Activated CD8-positive, alpha-beta memory T cell treated with anti-CD3 and anti-CD28 coated beads for 1 hour (primary cell): ENCODE results near the gene S100A7.
"Not testable (repeated sequence)": the region's sequence is repeated elsewhere in the genome, so short reads cannot be mapped to it uniquely, and the experiment has no call there.

Source experiments
- DNase-seq, 2 donors: peaks; one replicate each; pipeline ENCODE4 v3.0.0-alpha.2; 2020; ENCODE audit warnings: low read depth in 1 of 2; ENCODE audit errors: extremely low read depth in 1 of 2

Gene S100A7

DNA sequence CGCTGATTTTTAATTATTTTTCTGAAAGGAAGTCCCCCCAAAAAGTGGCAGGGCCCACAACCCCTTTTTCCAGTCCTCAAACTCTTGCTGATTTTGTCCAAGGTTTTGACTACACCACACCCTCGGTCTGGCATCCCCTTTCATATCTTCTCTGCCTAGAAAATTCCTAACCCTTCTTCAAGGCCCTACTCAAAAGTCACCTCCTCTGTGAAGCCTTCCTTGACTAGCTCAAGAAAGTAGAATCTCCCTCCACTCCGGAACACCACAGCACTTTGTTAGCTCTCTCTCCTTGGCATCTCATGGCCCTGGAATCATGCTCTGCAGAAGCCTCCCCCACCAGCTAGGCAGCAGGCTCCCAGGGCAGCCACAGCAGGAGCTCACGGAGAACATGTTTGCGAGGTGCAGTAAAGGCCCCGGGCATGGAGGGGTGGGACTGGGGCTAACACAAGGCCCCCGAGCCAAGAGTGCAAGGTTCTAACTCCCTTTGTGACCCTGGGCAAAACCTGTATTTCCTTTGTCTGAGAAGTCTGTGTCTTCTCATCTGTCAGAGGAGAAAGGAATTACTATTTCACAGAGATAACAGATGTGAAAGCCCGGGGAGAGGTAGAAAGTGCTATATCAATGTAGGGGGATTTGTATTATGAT lies 17.7 kb upstream of the S100A7 start:
- no peak for DNase-seq

DNA sequence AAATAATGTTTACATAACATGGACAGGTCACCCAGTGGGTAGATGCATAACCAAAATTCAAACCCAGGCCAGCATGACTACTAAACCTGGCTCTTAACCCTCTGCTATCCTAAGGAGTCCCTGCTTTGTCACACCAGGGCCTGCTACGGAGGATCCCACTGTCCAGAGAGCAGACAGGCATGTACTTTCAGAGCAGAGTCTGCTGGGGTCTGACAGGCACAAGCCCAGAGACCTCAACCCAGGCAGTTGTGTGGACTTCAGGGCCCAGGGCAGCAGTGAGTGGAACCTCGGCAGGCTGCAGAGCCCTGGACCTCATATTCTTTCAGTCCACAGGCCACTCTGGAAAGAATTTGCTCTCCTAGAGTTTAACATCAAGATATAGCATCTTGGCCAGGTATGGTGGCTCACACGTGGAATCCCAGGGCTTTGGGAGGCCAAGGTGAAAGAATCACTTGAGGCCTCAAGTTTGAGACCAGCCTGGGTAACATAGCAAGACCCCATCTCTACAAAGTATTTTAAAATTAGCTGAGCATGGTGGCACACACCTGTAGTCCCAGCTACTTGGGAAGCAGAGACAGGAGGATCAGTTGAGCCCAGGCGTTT lies 16.1 kb upstream of the S100A7 start:
- no peak for DNase-seq

DNA sequence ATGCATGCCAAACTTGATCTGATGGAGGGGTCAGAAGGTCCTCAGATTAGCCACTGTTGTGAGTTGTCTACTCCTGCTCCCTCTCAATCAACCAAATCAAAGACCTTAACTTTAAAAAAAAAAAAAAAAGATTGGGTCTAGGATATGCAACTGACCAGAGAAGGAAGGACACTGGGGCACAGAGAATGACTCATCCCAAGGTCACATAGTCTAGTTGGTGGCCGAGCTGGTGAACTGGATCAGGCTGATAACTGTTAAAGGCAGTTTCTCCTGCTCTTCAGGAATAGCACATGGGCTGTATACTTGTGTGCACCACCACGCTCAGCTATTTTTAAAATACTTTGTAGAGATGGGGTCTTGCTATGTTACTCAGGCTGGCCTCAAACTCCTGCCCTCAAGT lies 14.8 kb upstream of the S100A7 start:
- DNase-seq: no peak

DNA sequence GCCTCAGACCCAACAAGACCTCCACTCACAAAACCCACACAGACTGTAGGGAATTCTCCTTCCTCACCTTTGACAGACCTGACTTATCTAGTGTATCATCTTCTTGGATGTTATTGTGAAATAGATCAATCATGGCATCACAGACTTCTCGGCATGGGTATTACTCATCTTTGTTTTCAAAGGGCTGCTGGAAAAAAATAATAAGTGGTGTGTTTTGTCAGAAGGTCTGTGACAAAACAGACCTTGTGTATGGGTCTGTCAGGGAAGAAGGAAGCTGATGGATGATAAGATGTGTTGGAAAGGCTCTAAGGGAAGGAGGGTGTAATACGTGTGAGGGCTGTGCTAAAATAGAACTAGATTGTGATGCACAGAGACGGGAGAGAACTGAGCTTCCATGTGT lies 13.9 kb upstream of the S100A7 start:
- DNase-seq: no peak

- DNase-seq: no peak
Measured at GRCh38 chr1:153470707-153471106, 10.3 kb upstream of the S100A7 start.

DNA sequence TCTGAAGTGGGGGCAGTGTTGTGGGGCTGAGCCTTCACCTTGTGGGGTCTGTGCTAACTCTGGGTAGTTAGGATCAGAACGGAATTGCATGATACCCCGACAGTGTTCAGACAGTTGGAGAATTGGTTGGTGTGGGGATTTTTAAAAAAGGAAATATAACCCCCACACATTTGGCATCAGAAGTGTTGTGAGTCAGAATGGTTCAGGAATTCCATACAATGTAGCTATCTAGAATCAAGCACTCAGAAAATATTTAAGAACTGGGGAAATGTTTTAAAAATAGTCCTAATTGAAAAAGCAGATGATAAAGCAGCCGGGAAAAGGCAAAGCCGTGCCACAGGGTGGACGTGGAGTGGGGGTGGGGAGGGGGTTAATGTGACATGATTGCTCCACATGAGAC lies 6.5 kb upstream of the S100A7 start:
- no peak for DNase-seq

GRCh38 chr1:153465811-153466636 lies 5.6 kb upstream of the S100A7 start:
- DNase-seq: peak in 1 of 2 donors; percentile 42

- DNase-seq: not testable (repeated sequence)
Measured at GRCh38 chr1:153462741-153463140, 2.3 kb upstream of the S100A7 start.

DNA sequence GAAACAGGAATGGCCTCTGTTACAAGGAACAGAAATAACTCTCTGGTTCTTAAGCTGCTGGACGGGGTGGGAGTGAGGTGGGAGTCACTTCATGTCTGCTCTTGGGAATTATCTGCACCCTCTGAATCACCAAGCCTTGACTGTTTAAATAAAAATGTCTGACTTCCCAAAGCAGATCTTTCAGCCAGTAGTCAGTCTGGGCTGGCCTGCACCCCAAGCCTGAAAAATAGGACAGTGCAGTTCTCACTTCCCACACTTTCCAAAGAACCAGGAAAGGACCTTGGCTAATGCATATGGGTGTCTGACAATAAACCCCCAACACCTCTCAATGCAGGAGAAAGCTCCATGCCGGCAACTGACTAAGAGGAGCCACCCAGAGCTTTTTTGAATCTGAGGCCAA lies 796 bp downstream of the S100A7 start:
- no peak for DNase-seq

- DNase-seq: no peak
Measured at GRCh38 chr1:153456396-153456795, 4.1 kb downstream of the S100A7 start.

DNA sequence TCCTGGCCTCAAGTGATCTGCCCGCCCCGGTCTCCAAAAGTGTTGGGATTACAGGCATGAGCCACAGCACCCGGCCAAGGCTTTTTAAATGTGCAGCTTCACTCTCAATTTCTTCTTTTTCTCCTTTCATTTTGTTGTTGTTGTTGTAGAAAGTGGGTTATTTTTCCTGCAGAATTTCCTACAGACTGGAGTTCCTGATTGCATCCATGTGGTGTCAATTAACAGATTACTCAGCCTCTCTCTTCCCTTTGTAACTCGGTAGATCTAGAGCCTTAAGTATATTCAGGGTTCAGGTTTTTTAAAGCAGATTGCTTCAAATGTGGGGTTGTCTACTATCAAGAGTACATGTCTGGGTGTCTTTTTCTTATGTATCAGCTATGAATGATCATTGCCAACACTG lies 11.6 kb downstream of the S100A7 start:
- not testable (repeated sequence) for DNase-seq

- no peak for DNase-seq
Measured at GRCh38 chr1:153447498-153448170, 12.8 kb downstream of the S100A7 start.

DNA sequence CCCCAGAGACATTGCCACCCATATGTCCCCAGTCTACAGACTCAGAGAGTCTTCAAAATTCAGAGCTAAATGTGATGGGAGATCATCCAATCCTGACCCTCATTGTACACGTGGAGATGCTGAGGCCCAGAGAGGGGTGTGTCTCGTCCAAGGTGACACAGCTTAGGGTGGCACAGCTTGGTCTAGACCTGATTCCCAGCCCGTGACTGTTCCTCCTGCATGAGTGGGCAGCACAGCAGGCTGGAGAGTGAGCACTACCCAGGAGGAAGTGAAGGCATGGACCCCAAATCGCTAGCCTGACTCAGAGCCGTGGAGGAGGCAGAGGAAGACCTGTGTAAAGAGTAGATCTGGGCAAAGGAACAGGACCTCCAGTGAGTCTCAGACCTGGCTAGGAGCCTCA lies 16.4 kb downstream of the S100A7 start:
- no peak for DNase-seq

GRCh38 chr1:153443486-153443885 lies 17.0 kb downstream of the S100A7 start:
- DNase-seq: no peak

GRCh38 chr1:153441238-153441755 lies 19.2 kb downstream of the S100A7 start:
- DNase-seq: no peak

GRCh38 chr1:153439273-153439672 lies 21.2 kb downstream of the S100A7 start:
- DNase-seq: no peak

DNA sequence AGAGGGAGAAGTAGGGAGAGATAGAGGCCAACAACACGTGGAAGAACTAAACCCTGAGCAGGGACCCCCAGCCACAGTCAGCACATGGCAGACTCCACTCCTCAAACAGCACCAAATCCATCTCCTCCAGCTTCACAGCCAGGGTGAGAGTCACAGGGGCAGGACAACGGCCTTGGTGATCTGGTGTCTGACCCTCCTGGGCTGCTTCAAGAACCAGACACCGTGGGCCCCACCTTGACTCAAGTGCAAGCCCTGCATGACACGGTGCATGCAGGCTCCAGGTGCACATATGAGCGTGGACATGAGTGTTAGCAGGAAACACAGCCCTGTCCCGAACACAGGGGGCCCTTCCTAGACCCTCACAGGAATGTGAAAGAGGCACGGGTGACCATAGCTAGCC lies 21.9 kb downstream of the S100A7 start:
- DNase-seq: no peak

- no peak for DNase-seq
Measured at GRCh38 chr1:153437236-153437635, 23.2 kb downstream of the S100A7 start.

DNA sequence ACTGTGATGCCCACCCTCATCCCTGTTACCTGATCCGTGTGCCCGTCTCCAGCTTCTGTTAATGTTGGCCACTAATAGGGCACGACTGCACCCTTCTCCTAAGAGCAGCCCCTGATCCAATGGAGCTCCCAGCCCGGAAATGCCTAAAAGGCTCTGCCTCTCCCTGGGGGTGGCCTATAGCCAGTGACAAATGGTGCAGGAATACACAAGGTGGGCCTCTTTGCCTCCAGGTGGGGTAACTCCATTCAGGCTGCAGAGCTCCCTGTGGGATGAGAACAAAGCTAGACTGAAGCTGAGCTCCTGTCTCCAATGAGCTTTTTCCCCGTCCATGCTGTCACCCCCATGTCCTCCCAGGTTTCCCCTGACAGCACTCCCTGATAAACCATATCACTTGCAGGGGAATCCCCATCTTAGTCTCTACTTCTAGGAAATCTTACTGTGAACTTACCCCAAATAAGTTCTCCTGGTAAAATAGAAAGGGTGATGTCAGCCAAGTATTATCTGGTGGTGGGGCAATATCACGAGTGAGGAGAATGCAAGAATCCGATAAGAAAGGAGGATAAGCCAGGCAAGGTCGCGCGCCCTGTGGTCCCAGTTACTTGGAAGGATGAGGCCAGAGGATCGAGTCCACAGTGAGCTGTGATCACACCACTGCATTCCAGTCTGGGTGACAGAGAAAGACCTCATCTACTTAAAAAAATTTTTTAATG lies 25.6 kb downstream of the S100A7 start:
- no peak for DNase-seq

- no peak for DNase-seq
Measured at GRCh38 chr1:153432874-153433681, 27.4 kb downstream of the S100A7 start.
